Heart left ventricle (tissue), 13 donors: Measurements from ENCODE around the gene NDUFV1.
"Not testable (repeated sequence)": the region's sequence is repeated elsewhere in the genome, so short reads cannot be mapped to it uniquely, and the experiment has no call there.

ENCODE experiments used
- POLR2A ChIP-seq, 2 donors: fragments of 450-650 bp; IDR thresholded peaks; one replicate each; pipeline ENCODE4 v1.6.1; 2017; ENCODE audit warnings: antibody characterized with exemption in 2 of 2, mild to moderate bottlenecking in 2 of 2, moderate library complexity in 2 of 2
- TF ChIP-seq, protein P1 (sequence below), 12 donors: fragments of 200-600 bp; sonication (generic) in 4 of 12; IDR thresholded peaks; one replicate each; pipeline versions ENCODE4 v1.5.0 to v1.8.0; 2018 to 2022; ENCODE audit warnings: antibody characterized with exemption in 12 of 12, mild to moderate bottlenecking in 5 of 12
- donor health status: ischemic (EF 13 %, LVEDD 7.1; RV severe dilation, severe dysfunction).
- donor health status: DM: no; HTN: yes; CAD: no.
- donor health status: DM: no; HTN: no; CAD: no.
- donor health status: ischemic (EF 25% LVEDD 6.9; RV normal size, moderate dysfunction).
- donor health status: ischemic (EF 25% LVEDD 5.7; RV mildly dilated, moderate dysfunction).
- donor health status: ischemic (EF 35%, LVEDD 5.7; RV mildly dilated, moderate dysfunction).
- donor health status: nonischemic (EF 11% LVEDD 7.7; RV severe dilation, severe dysfunction).
- donor health status: DM: yes; HTN: yes; CAD: no.
- donor health status: PGD.
- donor health status: ischemic (EF 29% LVEDD 5.4; RV normal size, mild dysfunction).
- donor health status: nonischemic (EF 23%, LVEDD 6.1; RV moderate dilation, normal function).

DNA sequence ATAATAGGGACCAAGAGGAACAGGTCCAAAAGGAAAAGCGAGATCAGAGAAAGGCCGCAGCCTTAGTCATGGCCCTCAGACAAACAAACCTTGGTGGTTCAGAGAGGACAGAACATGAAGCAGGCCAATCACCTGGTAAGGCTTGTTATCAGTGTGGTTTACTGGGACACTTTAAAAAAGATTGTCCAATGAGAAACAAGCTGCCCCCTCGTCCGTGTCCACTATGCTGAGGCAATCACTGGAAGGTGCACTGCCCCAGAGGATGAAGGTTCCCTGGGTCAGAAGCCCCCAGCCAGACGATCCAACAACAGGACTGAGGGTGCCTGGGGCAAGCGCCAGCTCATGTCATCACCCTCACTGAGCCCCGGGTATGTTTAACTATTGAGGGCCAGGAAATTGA lies 16.2 kb downstream of the NDUFV1 start:
- TF ChIP-seq, protein P1, sequence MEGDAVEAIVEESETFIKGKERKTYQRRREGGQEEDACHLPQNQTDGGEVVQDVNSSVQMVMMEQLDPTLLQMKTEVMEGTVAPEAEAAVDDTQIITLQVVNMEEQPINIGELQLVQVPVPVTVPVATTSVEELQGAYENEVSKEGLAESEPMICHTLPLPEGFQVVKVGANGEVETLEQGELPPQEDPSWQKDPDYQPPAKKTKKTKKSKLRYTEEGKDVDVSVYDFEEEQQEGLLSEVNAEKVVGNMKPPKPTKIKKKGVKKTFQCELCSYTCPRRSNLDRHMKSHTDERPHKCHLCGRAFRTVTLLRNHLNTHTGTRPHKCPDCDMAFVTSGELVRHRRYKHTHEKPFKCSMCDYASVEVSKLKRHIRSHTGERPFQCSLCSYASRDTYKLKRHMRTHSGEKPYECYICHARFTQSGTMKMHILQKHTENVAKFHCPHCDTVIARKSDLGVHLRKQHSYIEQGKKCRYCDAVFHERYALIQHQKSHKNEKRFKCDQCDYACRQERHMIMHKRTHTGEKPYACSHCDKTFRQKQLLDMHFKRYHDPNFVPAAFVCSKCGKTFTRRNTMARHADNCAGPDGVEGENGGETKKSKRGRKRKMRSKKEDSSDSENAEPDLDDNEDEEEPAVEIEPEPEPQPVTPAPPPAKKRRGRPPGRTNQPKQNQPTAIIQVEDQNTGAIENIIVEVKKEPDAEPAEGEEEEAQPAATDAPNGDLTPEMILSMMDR (IDR thresholded peaks at IDR 0.05) = not testable (repeated sequence)
- TF ChIP-seq POLR2A (IDR thresholded peaks at IDR 0.05) = not testable (repeated sequence)
